Cardiac muscle cell (in vitro differentiated cells and primary cell): Measurements from ENCODE around the gene WDR70. TPM values are rescaled to one million over a fixed set of nuclear protein-coding genes. Genes with fewer than 3 reads are reported as not detected.

Experiments used
- DNase-seq, 2 donors: peaks; one replicate each; pipeline versions ENCODE4 v3.0.0 to v3.0.0-alpha.2; 2010 to 2017; ENCODE audit warnings: low read depth in 1 of 2, low spot score in 1 of 2
- H3K27ac ChIP-seq: fragments of 200-600 bp; sonication (generic); 2 replicates; pipeline ENCODE4 v1.5.1; 2016
- H3K27me3 ChIP-seq: fragments of 200-600 bp; sonication (generic); 2 replicates; pipeline ENCODE4 v1.6.0; 2016; ENCODE audit warnings: control low read depth
- H3K36me3 ChIP-seq: fragments of 200-600 bp; sonication (generic); 2 replicates; pipeline ENCODE4 v1.5.1; 2016; ENCODE audit warnings: control low read depth
- H3K4me1 ChIP-seq: fragments of 200-600 bp; sonication (generic); 2 replicates; pipeline ENCODE4 v1.8.1; 2017; ENCODE audit warnings: low read depth, mild to moderate bottlenecking, mixed run types
- H3K4me3 ChIP-seq: fragments of 200-600 bp; sonication (generic); 2 replicates; pipeline ENCODE4 v1.5.1; 2016; ENCODE audit warnings: mild to moderate bottlenecking
- H3K9me3 ChIP-seq: fragments of 200-600 bp; sonication (generic); 2 replicates; pipeline ENCODE4 v1.5.1; 2017; ENCODE audit warnings: low read depth, mild to moderate bottlenecking, control low read depth
- polyA plus RNA-seq: library from polyadenylated mRNA; unstranded; fragments of >200 nt; fragmentation: Nextera tagmentation; extraction: Ambion mirVana; gene quantifications from 2 replicates; pipeline ENCODE4 v1.2.1, GENCODE V29; 2016
- total RNA-seq: library from RNA; depleted of rRNA; stranded (reverse); fragments of >200 nt; gene quantifications from 2 replicates; pipeline ENCODE4 v1.2.3, GENCODE V29; 2016
- TF ChIP-seq, protein P1 (sequence below): IDR thresholded peaks from 2 replicates; pipeline ENCODE4 v1.5.1; 2012; ENCODE audit warnings: low read depth, mild to moderate bottlenecking, low read length

Gene WDR70
- total and polyA plus RNA-seq, 2 experiments from 2014 or later = 21.8 to 22.7 TPM

DNA sequence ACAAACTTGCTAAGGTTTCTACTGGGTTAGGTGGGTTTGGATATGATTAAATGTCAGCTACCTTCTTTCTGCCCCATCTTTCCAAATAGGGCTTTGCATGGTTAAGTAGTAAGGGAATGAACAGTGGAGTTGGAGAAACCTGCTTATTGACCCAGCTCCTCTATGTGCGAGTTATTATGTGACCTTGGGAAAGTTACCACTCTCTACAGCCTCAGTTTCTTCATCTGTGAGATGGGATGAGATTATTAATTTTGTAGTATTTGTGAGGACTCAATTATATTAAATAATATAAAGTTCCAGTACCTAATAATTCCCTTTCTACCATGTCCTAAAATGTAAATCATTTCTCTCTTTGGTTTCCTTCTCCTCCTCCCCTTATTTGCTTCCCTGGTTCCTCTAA is 337.3 kb downstream of the WDR70 start:
- no peak overlapping the region for H3K27ac ChIP-seq
- no peaks in the 10 kb centered on the region for H3K36me3 ChIP-seq
- no peaks in the 10 kb centered on the region for H3K27me3 ChIP-seq
- no peak for DNase-seq
- no peak overlapping the region for H3K4me3 ChIP-seq
- H3K9me3 ChIP-seq = no peaks in the 10 kb centered on the region
- TF ChIP-seq, protein P1, sequence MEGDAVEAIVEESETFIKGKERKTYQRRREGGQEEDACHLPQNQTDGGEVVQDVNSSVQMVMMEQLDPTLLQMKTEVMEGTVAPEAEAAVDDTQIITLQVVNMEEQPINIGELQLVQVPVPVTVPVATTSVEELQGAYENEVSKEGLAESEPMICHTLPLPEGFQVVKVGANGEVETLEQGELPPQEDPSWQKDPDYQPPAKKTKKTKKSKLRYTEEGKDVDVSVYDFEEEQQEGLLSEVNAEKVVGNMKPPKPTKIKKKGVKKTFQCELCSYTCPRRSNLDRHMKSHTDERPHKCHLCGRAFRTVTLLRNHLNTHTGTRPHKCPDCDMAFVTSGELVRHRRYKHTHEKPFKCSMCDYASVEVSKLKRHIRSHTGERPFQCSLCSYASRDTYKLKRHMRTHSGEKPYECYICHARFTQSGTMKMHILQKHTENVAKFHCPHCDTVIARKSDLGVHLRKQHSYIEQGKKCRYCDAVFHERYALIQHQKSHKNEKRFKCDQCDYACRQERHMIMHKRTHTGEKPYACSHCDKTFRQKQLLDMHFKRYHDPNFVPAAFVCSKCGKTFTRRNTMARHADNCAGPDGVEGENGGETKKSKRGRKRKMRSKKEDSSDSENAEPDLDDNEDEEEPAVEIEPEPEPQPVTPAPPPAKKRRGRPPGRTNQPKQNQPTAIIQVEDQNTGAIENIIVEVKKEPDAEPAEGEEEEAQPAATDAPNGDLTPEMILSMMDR = no peak
- H3K4me1 ChIP-seq = peaks cover 6% of the 10 kb centered on the region

DNA sequence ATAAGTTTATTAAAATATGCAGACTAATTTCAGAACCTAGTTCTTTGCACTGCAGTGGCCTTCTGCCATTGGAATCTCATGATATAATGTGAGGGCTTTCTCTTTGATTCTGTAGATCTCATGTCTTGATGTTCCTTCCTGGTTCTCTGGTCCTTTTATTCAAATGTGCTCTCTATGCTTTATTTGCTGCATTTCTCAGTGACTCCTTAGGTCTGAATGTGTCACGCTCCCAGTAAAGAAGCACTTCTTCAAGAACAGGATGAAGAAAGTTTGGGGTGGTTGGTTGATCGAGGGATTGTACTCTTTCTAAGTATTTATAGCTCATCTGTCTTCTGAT is 338.1 kb downstream of the WDR70 start:
- Histone ChIP-seq H3K27me3 (no peaks in the 10 kb centered on the region), H3K36me3 (no peaks in the 10 kb centered on the region), H3K4me3 (no peak overlapping the region), H3K4me1 (peaks cover 6% of the 10 kb centered on the region), H3K9me3 (no peaks in the 10 kb centered on the region), H3K27ac (no peak overlapping the region)
- TF ChIP-seq, protein P1 = no peak
- no peak for DNase-seq

DNA sequence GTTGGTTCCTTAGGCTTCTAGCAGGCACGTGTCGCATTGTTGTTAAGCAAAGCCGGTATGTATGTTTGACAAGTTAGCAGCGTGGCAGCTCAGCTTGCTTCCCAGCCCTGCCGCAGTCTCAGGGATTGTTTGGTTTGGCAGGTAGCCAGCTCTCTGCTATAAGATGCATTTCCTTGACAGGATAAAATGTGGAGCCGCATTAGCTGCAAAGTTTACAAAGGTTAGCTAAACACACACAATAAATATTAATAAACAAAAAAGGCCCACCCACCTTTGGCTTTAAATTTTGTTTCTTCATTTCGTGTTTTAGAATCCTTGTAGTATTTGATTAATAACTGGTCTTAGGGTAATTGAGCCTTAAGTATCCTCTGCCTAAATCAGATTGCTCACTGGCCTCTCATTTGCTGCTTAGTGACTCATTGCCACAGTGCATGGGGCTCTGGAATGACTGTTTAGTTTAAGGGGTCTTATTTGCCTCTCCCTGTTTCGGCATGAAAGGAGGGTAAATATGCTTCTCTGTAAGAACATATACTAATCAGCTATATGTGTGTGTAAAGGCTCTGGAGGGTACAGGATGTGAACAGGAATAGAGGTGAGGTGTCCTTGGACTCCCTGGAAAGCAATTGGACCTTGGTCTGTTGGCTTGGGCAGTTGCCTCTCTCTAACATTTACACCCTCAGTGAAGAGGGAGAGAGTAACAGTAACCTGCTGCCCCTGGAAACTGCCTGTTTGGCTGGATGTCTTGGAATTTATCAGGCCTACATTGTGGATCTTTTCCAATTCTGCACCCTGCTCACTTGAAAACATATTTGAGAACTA is 338.7 kb downstream of the WDR70 start:
- H3K27ac ChIP-seq = peak overlapping the region; percentile 14
- DNase-seq = peak; percentile 93
- TF ChIP-seq, protein P1 = no peak
- H3K36me3 ChIP-seq = no peaks in the 10 kb centered on the region
- H3K4me1 ChIP-seq = peaks cover 6% of the 10 kb centered on the region
- H3K9me3 ChIP-seq = no peaks in the 10 kb centered on the region
- H3K4me3 ChIP-seq = no peak overlapping the region
- no peaks in the 10 kb centered on the region for H3K27me3 ChIP-seq

DNA sequence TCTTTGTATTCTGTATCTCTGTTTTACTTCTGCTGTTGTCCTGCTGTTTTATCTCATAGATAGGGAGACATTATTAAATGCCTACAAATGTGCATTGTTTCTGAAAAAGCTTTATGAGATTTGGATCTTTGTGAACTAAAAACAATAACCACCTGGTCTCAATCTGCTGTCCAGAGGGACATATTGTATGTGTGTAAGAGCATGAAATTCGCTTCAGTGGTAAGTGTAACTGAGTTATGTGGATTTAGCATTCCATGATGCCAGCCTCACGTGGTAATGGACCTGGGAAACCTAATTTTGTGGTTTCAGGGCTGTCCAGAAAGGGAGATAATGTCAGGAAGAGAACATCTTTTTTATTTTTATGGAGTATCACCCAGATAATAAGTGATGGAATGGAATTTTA is 341.4 kb downstream of the WDR70 start:
- Histone ChIP-seq H3K27me3 (no peaks in the 10 kb centered on the region), H3K36me3 (no peaks in the 10 kb centered on the region), H3K9me3 (no peaks in the 10 kb centered on the region), H3K4me1 (peaks cover 6% of the 10 kb centered on the region), H3K27ac (no peak overlapping the region), H3K4me3 (no peak overlapping the region)
- TF ChIP-seq, protein P1 = no peak
- DNase-seq = no peak

DNA sequence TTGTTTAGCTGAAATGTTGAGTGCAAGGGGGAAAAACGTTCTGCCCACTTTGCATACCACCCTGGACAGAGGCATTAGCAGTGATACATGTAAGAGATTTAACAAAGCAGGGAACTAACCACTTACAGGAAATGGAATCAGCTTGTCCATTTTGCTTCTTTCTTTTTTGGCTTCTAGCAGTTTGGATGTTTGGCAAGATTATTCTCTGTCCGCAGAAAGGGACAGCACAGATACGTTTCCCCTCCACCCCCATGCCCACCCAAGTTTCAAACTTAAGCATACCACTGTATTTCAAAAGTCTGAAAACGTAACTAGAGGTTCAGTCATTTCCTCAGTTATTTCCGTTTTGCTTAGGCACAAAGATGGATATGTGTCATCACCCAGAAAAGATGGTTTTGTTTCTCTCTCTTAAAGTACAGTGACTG is 342.3 kb downstream of the WDR70 start:
- TF ChIP-seq, protein P1 = no peak
- Histone ChIP-seq H3K4me1 (peaks cover 6% of the 10 kb centered on the region), H3K27ac (no peak overlapping the region), H3K36me3 (no peaks in the 10 kb centered on the region), H3K27me3 (no peaks in the 10 kb centered on the region), H3K9me3 (no peaks in the 10 kb centered on the region), H3K4me3 (no peak overlapping the region)
- peak in 1 of 2 donors; percentile 71 for DNase-seq
